Fibroblast of villous mesenchyme (primary cell): ENCODE results near the gene ARID1B. TPM values are rescaled to one million over a fixed set of nuclear protein-coding genes. Genes with fewer than 3 reads are reported as not detected.

Source experiments
- DNase-seq: peaks from one replicate; pipeline ENCODE4 v3.0.0-alpha.2; 2010; ENCODE audit warnings: low read depth
- H3K4me3 ChIP-seq: 2 replicates; pipeline ENCODE4 v1.5.1; 2011; ENCODE audit warnings: low read depth, mild to moderate bottlenecking, low read length
- total RNA-seq: library from RNA; depleted of rRNA; stranded (reverse); fragments of >200 nt; gene quantifications from 2 replicates; pipeline ENCODE4 v1.2.3, GENCODE V29; 2012
- TF ChIP-seq, protein P1 (sequence below): IDR thresholded peaks from 2 replicates; pipeline ENCODE4 v1.5.1; 2012; ENCODE audit warnings: low read depth, mild to moderate bottlenecking, low read length; ENCODE audit not compliant: insufficient read depth

Gene ARID1B
- total RNA-seq, 1 donor: 41.0 TPM

DNA sequence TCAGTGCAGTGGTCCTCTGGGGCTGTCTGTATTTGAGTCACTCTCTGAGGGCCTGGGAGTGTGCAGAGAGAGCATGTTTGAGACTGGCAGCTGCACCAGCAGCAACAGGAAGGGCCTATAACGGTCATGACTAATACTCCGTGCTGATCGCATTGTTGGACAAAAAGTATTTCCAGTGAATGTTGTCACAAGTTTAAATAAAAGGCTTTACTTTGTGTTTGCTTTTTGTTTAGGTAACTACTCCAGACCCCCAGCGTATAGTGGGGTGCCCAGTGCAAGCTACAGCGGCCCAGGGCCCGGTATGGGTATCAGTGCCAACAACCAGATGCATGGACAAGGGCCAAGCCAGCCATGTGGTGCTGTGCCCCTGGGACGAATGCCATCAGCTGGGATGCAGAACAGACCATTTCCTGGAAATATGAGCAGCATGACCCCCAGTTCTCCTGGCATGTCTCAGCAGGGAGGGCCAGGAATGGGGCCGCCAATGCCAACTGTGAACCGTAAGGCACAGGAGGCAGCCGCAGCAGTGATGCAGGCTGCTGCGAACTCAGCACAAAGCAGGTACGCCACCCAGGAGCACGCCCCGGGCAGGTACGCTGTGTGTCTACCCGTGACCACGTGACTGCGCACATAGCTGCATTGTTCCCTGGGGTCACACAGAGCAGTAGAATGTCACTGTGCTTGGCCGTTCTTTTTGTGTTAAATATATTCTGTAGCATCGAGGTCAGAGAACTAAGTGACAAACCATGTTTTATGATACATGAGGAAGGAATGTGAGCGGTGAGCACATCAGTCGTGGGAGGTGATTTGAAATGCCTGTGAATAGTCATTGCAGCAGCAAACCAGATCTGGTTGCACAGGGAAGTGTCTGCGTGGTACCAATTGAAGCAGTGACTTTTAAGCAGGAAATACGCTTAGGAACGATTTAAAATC is 371.5 kb downstream of the ARID1B start:
- H3K4me3 ChIP-seq: no peak overlapping the region
- peak; percentile 86 for DNase-seq
- TF ChIP-seq, protein P1, sequence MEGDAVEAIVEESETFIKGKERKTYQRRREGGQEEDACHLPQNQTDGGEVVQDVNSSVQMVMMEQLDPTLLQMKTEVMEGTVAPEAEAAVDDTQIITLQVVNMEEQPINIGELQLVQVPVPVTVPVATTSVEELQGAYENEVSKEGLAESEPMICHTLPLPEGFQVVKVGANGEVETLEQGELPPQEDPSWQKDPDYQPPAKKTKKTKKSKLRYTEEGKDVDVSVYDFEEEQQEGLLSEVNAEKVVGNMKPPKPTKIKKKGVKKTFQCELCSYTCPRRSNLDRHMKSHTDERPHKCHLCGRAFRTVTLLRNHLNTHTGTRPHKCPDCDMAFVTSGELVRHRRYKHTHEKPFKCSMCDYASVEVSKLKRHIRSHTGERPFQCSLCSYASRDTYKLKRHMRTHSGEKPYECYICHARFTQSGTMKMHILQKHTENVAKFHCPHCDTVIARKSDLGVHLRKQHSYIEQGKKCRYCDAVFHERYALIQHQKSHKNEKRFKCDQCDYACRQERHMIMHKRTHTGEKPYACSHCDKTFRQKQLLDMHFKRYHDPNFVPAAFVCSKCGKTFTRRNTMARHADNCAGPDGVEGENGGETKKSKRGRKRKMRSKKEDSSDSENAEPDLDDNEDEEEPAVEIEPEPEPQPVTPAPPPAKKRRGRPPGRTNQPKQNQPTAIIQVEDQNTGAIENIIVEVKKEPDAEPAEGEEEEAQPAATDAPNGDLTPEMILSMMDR: no peak

DNA sequence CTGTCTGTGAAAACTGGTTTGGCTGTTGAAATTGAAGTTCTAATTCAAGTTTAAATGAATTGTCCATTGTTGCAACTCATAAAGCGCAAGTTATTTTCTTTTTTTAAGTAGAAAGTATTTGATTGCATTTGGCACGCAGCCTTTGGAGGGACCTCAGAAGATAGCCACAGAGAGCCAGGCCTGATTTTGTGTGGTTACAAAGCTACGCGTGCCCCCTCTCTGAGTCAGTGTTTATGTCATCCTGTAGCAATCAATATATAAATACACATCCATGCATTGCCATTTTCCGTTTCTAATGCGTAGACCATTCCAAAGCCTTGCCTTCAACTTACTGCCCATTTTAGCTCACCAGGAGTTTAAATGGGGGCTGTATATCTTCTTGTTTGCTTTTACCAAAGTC is 372.9 kb downstream of the ARID1B start:
- TF ChIP-seq, protein P1: no peak
- DNase-seq: peak; percentile 54
- no peak overlapping the region for H3K4me3 ChIP-seq

DNA sequence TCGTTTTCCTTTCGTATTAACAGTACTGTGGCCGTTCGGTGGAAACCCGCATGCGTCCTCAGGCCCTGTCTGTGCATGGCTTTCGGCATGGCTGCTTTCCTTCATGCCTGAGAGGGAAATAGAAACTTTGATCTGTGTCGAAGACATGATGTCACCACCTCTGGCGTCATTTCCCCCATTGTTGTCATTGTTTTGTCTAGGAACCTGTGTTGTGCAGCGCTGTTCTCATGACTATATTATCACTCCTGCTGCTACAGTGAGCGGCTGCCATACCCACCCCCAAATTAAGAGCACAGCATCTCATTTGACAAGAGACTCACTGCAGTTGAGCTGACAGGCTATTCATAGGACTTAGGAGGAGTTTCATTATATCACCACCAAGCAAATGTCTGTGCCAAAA is 373.9 kb downstream of the ARID1B start:
- DNase-seq: no peak
- TF ChIP-seq, protein P1: no peak
- no peak overlapping the region for H3K4me3 ChIP-seq

DNA sequence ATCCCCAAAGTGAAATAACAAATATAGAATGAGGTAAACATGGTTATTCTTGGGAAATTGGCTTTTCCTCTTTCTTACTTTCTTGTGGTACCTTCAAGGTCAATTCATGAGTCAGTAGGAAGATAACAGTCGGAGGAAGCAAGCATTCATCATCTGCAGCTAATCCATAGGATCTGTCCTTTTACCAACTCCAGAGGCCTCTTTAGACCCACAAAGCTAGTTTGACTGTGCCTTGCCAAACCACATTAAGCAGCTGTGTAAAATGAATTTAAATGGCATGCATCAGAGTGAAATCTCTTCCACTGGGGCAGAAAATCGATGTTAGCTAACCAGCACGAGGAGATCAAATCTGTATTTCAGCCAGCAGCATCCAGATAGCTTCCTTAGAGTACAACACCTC is 374.8 kb downstream of the ARID1B start:
- TF ChIP-seq, protein P1: no peak
- no peak overlapping the region for H3K4me3 ChIP-seq
- peak; percentile 93 for DNase-seq

DNA sequence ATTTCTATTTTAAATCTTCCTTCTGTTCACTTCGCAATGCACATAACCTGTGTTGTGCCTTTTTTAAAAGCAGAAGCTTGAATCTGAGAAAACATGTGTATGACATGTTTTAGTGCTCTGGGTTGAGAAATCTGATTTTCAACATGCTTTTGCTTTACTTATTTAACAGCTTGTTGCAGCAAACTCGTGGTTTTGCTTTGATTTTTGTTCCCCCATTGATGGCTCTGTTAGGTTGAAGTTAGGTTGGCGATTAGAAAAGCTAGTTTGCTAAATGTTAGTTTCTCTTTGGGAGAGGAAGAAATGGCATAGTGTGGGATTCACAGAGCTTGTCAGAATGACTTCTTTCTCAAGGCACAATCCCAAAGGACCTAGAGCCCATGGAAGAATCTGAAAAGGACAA is 375.4 kb downstream of the ARID1B start:
- H3K4me3 ChIP-seq: no peak overlapping the region
- DNase-seq: peak; percentile 42
- TF ChIP-seq, protein P1: no peak

DNA sequence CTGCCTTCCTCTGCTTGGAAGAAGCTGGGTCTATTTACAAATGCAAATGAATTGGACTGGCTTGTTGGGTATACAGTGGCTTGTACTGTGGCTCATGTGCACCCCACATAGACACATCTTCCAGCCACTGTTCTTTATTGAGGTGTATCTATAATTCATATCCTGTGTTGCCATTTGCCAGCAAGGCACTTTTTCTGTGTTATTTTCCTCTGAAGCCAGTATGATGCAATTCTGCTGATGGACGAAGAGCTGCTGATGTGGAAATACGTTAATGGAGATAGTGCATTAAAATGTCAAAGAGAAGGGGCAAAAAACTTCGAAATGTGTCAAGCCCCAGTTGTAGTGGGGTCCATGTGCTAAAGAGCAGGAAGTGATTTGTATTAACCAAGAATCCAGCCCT is 378.6 kb downstream of the ARID1B start:
- peak; percentile 79 for DNase-seq
- no peak overlapping the region for H3K4me3 ChIP-seq
- TF ChIP-seq, protein P1: no peak
